H54 (cell line): Measurements from ENCODE around the gene KIF1A.

Source experiments
- DNase-seq: peaks from one replicate; pipeline ENCODE4 v3.0.0; 2011; ENCODE audit warnings: low spot score, mixed read lengths; ENCODE audit not compliant: insufficient read length
- FAIRE-seq: peaks from 3 replicates; lab custom pipeline; 2011; peaks lifted over from hg19 to GRCh38; lab: Jason Lieb, UNC
- POLR2A ChIP-seq: IDR thresholded peaks from 2 replicates; pipeline ENCODE4 v1.6.1; 2011; ENCODE audit warnings: low read depth, mild to moderate bottlenecking, low read length

The KIF1A gene

GRCh38 chr2:240757086-240757614, 62.9 kb downstream of the KIF1A start:
- FAIRE-seq (no peak), DNase-seq (no peak)
- TF ChIP-seq POLR2A: no peak

- no peak for FAIRE-seq
- TF ChIP-seq POLR2A: no peak
- no peak for DNase-seq
Observed at GRCh38 chr2:240752209-240752608, 67.8 kb downstream of the KIF1A start.

DNA sequence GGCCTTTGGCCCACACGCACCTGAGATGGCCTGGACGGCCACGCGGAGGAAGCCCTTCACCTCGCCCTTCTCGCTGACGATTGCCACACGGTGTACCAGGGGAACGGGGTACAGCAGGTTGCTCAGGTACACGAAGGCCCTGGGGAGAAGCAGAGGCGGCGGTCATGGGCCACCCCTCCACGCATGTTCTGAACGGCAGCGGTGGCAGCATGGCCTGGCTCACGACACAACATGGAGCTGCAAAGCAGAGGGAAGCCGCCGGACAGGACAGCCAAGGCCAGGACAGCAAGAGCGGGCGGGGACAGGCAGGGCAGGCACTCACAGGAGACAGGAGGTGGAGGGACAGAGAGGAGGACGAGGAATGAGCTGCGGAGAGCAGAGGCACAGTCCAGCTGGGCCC, 69.6 kb downstream of the KIF1A start:
- FAIRE-seq (no peak), DNase-seq (no peak)
- no peak for TF ChIP-seq POLR2A

- FAIRE-seq (no peak), DNase-seq (no peak)
- no peak for TF ChIP-seq POLR2A
Observed at GRCh38 chr2:240749516-240749915, 70.5 kb downstream of the KIF1A start.

GRCh38 chr2:240747256-240747655, 72.8 kb downstream of the KIF1A start:
- FAIRE-seq: no peak
- no peak for TF ChIP-seq POLR2A
- DNase-seq: no peak

DNA sequence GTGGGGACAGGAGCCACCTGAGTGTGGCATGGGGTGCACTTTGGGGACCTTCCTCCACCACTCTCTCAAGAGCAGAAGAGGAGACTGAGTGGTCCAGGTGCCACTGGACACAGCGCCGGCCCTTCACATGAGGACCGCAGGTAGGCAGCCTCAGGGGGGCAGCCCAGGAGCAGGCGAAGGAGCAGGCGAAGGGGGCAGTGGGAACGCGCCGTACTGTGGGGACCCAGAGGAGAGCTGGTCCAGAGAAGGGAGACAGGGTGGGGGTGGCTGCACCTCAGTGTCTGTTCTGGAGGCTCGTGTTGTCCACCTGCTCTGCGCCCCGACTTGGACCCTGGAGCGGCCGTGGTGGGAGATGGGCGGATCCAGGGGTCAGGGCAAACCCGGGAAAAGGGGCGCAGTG, 73.3 kb downstream of the KIF1A start:
- no peak for DNase-seq
- no peak for FAIRE-seq
- no peak for TF ChIP-seq POLR2A

GRCh38 chr2:240745962-240746361, 74.1 kb downstream of the KIF1A start:
- TF ChIP-seq POLR2A: no peak
- DNase-seq (no peak), FAIRE-seq (no peak)

- DNase-seq (no peak), FAIRE-seq (no peak)
- TF ChIP-seq POLR2A: no peak
Observed at GRCh38 chr2:240745456-240745855, 74.6 kb downstream of the KIF1A start.

GRCh38 chr2:240742602-240743095, 77.4 kb downstream of the KIF1A start:
- no peak for FAIRE-seq
- TF ChIP-seq POLR2A: no peak
- no peak for DNase-seq

GRCh38 chr2:240741091-240741490, 78.9 kb downstream of the KIF1A start:
- FAIRE-seq (no peak), DNase-seq (no peak)
- no peak for TF ChIP-seq POLR2A

GRCh38 chr2:240739797-240740196, 80.2 kb downstream of the KIF1A start:
- no peak for DNase-seq
- FAIRE-seq: no peak
- TF ChIP-seq POLR2A: no peak

GRCh38 chr2:240737958-240738357, 82.1 kb downstream of the KIF1A start:
- FAIRE-seq: no peak
- TF ChIP-seq POLR2A: no peak
- DNase-seq: no peak

- no peak for TF ChIP-seq POLR2A
- FAIRE-seq (no peak), DNase-seq (no peak)
Observed at GRCh38 chr2:240737512-240737911, 82.5 kb downstream of the KIF1A start.

GRCh38 chr2:240736281-240737250, 83.5 kb downstream of the KIF1A start:
- TF ChIP-seq POLR2A: no peak
- DNase-seq (no peak), FAIRE-seq (no peak)
